ENCODE measurements around the gene SCUBE1.

The SCUBE1 gene

DNA sequence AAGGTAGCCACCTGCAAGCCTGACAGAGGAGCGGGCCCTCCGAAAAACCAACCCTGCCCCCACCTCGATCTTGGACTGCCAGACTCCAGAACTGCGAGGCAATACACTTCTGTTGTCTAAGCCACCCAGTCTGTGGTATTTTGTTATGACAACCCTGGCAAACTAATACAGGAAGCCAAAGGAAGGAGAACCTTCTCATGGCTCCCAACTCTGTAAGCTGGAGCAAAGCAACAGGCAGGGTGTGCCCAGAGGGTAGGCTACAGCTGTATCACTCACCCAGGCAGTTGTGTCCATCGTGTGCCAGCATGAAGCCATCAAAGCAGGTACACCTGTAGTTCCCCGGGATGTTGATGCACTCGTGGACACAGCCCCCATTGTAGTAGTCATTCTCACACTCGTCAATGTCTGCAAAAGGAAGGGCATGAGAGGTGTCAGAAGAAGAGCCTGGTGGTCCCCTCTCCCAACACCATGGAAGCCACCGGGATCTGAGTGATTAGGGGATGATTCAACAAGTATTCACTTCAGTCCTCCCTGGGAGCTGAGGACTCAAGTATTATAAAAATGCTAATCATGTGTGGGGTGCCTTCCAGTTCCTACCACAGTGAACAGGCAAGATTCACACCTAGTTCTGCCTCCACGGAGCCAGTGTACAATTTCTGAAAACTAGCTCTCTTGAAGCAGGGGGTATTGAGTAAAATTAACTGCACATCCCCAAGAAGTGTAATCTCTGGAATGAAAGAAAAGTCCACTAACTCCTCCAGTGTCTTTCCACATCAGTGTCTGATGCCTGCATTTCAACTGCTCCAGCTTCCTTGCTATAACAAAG, 23.3 kb downstream of the SCUBE1 start:
- TF ChIP-seq, protein P1, sequence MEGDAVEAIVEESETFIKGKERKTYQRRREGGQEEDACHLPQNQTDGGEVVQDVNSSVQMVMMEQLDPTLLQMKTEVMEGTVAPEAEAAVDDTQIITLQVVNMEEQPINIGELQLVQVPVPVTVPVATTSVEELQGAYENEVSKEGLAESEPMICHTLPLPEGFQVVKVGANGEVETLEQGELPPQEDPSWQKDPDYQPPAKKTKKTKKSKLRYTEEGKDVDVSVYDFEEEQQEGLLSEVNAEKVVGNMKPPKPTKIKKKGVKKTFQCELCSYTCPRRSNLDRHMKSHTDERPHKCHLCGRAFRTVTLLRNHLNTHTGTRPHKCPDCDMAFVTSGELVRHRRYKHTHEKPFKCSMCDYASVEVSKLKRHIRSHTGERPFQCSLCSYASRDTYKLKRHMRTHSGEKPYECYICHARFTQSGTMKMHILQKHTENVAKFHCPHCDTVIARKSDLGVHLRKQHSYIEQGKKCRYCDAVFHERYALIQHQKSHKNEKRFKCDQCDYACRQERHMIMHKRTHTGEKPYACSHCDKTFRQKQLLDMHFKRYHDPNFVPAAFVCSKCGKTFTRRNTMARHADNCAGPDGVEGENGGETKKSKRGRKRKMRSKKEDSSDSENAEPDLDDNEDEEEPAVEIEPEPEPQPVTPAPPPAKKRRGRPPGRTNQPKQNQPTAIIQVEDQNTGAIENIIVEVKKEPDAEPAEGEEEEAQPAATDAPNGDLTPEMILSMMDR (IDR thresholded peaks at IDR 0.05; ENCODE audit: control insufficient read depth, extremely low read depth, insufficient read depth), result no peak
- H3K4me3 ChIP-seq (ENCODE audit: low read depth, low read length), result no peak overlapping the region
- no peak for DNase-seq (ENCODE audit: low read depth)

DNA sequence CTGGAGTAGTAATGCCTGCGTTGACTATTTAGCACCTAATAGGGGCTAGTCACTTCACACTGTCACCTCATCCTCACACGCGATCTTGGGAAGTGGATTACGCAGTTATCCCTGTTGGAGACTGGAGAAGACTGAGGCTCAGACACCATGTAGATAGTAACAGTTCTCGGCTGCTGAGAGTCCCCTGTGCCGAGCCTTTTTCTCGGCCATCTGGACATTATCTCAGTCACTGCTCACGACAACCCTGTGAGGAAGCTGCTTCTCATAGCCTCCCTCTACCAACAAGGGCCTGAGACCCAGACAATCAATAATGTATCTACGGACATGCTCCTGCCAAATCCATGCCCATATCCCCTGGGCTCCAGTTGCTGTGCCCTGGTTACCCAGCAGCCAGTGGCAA, 25.9 kb downstream of the SCUBE1 start:
- H3K4me3 ChIP-seq (ENCODE audit: low read depth, low read length), result no peak overlapping the region
- DNase-seq (ENCODE audit: low read depth), result no peak
- TF ChIP-seq, protein P1 (IDR thresholded peaks at IDR 0.05; ENCODE audit: control insufficient read depth, extremely low read depth, insufficient read depth), result no peak

DNA sequence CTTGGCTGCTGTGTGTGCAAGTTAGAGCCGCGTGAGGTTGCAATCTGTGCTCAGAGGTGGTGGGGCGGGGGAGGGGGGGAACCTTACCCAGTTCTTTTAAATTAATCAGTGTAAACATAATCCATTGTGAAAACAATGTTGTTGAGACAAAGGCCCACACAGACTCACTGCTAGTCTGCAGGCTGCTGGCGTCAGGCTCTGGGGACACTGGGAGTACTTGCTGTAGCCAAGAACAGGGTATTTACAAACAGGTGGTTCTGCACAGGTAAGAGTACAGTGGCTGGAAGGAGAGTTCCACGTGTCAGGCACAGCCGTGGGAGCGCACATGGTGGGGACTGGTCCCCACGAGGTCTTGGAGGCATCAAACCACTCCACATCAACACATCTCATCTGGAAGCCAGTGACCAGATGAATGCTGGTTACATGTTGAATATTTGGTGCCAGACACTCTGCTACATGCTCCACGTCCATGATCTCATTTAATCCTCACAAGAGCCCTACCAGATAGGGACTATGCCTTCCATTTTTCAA, 27.4 kb downstream of the SCUBE1 start:
- no peak for DNase-seq (ENCODE audit: low read depth)
- no peak overlapping the region for H3K4me3 ChIP-seq (ENCODE audit: low read depth, low read length)
- TF ChIP-seq, protein P1 (IDR thresholded peaks at IDR 0.05; ENCODE audit: control insufficient read depth, extremely low read depth, insufficient read depth), result no peak

DNA sequence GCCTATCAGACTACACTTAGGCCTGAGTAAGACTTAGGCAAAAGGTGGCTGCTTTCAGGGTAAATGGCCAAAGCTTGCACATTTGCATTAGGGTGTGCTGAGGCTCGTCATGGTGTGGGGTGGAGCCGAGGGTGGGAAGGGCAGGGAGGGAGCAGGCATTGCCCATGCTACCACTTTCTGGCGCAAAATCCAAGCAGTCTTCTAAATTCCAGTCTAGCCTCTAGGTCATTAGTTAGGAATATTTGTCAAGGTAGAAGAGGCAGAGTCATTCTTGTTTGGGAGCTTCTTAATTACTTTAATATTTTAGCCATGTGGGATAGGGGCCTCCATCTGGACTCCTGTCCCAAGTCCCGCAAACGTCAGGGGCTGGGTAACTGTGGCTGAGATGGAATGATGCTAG, 28.6 kb downstream of the SCUBE1 start:
- no peak overlapping the region for H3K4me3 ChIP-seq (ENCODE audit: low read depth, low read length)
- TF ChIP-seq, protein P1 (IDR thresholded peaks at IDR 0.05; ENCODE audit: control insufficient read depth, extremely low read depth, insufficient read depth), result no peak
- no peak for DNase-seq (ENCODE audit: low read depth)

DNA sequence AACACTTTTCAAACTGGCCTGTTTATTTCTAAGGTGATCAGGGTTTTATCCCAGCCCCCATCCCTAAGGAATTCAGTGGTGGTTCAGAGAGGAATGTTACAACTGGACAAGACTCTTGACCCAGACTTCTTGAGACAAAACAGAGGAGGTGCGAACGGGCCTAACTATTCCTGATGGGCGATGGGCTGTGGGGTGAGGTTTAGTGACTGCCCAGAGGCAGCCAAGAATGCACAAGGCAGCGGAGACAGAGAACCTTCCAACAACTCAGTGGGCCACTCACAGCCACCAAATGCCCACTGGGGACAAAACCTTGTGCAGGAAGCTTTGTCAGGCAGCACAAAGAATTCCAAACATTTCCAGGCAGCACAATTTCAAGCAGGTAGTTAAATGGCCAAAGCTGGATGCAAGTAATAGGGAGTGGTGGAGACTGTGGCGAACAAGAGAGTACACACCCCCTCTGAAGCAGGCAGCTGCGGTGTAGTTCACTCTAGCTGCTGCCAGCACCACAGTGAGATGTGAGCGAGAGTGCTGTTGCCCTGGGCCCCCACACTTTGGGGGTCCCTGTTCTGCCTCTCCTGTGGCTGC, 29.2 kb downstream of the SCUBE1 start:
- no peak overlapping the region for H3K4me3 ChIP-seq (ENCODE audit: low read depth, low read length)
- TF ChIP-seq, protein P1 (IDR thresholded peaks at IDR 0.05; ENCODE audit: control insufficient read depth, extremely low read depth, insufficient read depth), result no peak
- no peak for DNase-seq (ENCODE audit: low read depth)

DNA sequence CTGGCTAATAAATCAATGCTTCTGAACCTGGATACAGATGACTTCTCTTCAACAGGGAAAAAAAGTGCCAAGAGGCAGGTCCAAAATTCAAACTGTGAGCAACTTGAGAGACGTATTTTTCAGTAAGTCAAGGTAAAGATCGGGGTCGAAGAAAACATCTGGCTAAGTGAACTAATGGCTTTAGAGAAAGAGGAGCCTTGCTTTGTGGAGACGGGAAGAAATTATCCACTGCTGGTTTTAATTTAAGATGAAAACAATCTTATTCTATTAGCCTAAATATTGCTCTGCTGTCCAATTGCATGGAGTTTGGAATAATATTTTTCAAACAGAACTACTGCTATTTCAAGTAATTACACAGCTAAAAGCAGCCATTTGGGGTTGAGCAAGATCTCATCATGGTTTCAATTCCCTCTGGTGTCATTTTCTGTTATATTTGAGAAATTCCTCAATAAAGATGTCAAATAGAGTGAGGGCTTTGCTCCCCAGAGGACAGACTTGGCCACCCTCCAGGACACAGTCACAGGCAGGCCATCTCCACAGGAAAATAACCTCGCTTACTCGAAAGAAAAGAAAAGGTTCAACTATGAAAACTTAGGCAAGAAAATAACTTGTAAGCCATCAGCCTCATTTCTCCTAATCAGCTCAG, 29.8 kb downstream of the SCUBE1 start:
- no peak for DNase-seq (ENCODE audit: low read depth)
- TF ChIP-seq, protein P1 (IDR thresholded peaks at IDR 0.05; ENCODE audit: control insufficient read depth, extremely low read depth, insufficient read depth), result no peak
- no peak overlapping the region for H3K4me3 ChIP-seq (ENCODE audit: low read depth, low read length)

Data from LNCaP clone FGC (cell line).